Uterus (tissue), 2 donors: Measurements from ENCODE around the gene NAV2.

Experiments
- CTCF ChIP-seq, 4 experiments: fragments of 200-600 bp in 2 of 4; fragments of 450-650 bp in 2 of 4; sonication (generic) in 2 of 4; IDR thresholded peaks; one replicate each; pipeline ENCODE4 v1.5.1; 2016 to 2019; ENCODE audit warnings: antibody characterized with exemption in 4 of 4, mild to moderate bottlenecking in 2 of 4, moderate library complexity in 1 of 4
- POLR2A ChIP-seq, 2 donors: fragments of 450-650 bp; IDR thresholded peaks; one replicate each; pipeline ENCODE4 v1.6.1; 2016; ENCODE audit warnings: antibody characterized with exemption in 2 of 2, mild to moderate bottlenecking in 1 of 2, moderate library complexity in 1 of 2

GRCh38 chr11:19808076-19808911, 95.7 kb downstream of the NAV2 start:
- TF ChIP-seq CTCF (IDR thresholded peaks at IDR 0.05) (peak in 1 of 4 experiments; percentile 15), POLR2A (IDR thresholded peaks at IDR 0.05) (no peak)
